ENCODE data around the gene SIRPA.
A peak's percentile ranks its signal among the peaks of the same experiment; 100 is the strongest.

The SIRPA gene

GRCh38 chr20:1894951-1895673 lies at the start of gene SIRPA:
SIRPA (plus strand) TSS chr20:1895407; CDS start chr20:1895448, 41 bp downstream.
- DNase-seq: peak; percentile 37

GRCh38 chr20:1845701-1846100 lies 49.5 kb upstream of the SIRPA start:
- no peak for DNase-seq

DNA sequence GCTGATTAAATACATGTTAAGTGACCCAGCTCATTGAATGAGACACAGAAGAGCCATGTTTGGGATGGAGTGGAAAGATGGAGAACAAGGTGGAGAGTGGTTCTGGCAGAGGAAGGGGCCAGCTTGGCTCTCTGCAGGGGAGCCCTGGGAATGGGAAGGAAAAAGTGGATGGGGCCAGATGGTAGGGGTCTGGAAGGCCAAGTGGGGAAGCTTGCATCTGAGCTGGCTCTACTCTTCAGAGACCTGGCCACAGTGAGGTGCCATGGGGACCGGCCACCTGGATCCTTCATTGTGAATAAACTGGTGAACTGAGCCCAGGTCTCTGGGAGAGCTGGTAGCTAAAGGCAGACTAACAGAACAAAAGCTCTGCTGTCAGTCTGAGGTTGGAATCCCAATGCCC lies 48.9 kb upstream of the SIRPA start:
- DNase-seq: no peak

DNA sequence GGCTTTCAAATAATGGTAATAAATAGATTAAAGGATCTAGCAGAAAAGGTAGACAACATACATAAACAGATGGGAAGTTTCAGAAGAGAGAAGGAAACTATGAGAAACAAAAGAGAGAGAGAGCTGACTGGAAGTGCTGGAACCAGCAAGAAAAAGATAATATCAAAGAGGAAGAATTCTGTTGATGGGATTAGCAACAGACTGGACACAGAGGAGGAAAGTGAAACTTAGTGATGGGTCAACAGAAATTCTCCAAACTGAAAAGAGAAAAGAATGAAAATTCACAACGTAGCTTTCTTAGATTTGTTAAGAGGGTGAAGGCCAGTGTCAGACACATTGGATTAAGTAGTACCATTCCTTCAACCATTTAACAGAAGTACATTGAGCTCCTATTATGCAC lies 48.3 kb upstream of the SIRPA start:
- no peak for DNase-seq

DNA sequence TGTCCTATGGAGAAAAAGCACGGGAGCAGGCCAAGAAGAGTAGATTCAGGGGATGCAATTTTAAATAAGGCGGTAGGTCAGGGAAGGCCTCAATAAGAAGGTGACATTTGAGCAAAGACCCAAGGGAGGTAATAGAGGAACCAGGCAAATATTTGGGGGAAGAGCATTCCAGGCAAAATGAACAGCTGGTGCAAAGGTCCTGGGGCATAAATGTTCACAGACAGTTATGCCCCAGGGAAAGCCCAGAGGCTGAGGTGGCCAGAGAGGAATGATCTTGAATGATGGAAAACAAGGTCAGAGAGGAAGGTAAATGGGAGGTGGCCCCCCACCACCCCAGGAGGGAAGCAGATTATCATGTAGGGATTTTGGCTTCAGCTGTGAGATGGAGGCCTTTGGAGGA lies 47.4 kb upstream of the SIRPA start:
- no peak for DNase-seq

DNA sequence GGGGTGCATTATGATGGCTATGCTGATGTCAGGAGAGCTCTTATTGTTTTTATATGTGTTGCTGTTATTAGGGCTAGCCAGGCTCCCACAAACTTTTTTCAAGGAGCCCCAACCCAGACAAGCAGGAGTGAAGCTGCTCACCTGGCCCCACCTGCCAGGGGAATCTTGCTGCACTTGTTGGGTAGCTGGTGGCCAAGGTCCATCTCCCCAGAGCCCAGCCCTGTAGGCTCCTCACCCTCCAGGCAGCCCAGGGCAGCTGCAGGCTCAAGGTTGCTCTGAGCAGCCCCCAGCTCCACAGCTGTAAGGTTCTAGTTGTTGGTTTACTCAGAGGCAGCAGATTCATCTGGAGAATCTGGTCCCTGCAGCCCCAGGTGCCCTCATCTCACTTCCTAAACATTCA lies 46.8 kb upstream of the SIRPA start:
- no peak for DNase-seq

GRCh38 chr20:1851396-1851795 lies 43.8 kb upstream of the SIRPA start:
- DNase-seq: no peak

DNA sequence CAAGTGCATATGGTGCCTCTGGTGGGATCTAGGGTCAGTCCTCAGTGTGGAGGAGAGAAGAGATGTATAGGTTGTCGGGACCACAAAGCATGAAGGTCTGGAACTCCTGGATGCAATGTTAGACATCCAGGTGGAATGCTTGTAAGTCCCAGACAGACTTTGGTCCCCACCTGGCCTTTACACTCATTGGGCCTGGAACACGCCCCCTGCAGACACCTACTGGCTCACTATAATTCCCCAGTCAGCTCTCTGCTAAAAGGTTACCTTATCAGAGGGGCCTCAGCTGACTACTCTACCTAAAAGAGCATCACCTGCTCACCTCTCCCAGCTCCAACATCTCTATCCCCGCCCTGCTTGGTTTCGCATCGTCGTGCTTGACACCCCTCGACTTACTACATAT lies 41.7 kb upstream of the SIRPA start:
- DNase-seq: no peak

DNA sequence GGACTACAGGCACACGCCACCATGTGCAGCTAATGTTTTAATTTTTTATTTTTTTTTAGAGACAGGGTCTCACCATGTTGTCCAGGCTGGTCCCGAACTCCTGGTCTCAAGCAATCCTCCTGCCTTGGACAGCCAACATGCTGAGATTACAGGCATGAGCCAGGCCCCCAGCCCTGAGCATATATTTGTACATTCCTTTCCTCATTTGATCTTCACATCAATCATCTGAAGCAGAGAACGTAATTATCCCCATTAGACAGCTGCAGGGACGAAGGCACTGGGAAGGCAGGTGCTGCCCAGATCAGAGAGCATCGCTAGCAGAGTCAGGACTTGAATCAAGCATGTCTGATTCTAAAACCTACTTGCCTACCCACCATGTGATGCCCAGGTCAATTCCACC lies 41.0 kb upstream of the SIRPA start:
- DNase-seq: peak; percentile 92

DNA sequence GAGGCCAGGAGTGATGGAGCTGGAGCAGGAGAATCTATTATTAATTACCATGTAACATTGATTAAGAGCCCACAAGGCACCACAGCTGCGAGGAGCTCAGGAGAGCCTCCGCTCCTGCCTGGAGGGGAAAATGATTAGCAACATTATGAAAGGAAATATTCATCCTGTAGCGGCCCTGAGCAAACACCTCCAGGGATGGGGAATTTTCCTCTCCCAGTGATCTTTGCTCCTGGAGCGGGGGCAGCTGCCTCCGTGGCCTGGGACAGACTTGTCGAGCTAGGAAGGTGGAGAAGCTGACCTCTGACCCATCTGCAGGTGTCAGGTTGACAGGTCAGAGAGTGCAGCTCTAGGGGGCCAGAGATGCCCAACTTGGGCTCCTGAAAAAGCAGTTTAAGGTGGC lies 40.1 kb upstream of the SIRPA start:
- peak; percentile 20 for DNase-seq

DNA sequence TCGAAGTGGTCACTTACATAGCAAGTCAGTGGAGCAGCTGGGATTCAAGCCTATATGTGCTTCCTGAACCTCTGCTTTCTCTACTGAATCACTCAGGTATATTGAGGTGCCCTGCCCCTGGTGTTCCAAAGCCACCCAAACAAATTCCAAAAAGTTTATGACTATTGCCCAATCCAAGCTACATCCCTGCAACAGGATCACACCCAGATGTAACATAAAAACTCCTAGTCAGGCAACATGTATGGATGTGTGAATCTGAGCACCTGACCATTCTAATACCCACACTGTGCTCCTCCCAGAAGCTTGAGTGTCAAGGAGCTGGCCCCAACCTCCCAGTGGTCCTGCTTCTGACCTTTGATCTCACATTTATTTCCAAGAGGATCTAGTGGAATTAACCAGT lies 39.5 kb upstream of the SIRPA start:
- DNase-seq: no peak

- DNase-seq: no peak
Observed at GRCh38 chr20:1856424-1856823, 38.8 kb upstream of the SIRPA start.

DNA sequence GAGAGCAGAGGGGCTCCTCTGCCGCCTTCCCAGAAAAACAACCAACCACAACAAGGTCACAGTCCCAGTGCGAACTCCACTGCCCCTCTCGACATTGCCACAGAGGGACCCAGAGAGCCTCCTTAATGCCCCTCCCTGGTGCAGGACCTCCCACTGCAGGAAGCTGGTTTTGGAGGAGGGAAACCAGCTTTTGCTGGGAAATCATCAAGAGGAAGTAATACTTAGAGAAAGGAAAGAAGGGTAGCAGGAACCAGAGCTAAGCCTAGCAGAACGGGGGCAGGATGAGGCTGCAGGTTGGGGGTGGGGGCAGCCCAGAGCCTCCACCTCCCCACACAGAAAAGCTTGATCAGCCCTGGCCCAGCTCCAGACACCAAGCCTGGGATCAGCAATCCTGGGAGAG lies 37.7 kb upstream of the SIRPA start:
- no peak for DNase-seq

- DNase-seq: no peak
Observed at GRCh38 chr20:1858871-1859270, 36.3 kb upstream of the SIRPA start.

DNA sequence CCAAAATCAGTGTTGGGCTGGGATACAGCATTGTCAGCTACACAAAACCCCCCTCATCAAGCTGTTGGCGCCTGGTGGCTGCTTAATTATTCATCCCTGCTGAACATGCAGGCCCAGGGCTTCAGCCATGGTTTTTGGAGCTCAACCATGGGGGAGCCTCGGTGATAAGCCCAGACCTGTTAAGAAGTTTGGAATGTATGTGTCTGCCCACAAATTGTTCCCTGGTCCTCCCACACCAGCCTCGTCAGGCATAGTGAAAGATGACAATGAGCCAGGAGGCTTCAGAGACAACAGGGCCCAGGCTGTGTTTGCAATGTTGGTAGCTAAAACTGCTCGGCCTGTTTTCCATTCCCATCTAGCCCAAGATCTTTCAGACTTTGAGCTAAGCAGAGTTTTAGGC lies 34.8 kb upstream of the SIRPA start:
- DNase-seq: no peak

DNA sequence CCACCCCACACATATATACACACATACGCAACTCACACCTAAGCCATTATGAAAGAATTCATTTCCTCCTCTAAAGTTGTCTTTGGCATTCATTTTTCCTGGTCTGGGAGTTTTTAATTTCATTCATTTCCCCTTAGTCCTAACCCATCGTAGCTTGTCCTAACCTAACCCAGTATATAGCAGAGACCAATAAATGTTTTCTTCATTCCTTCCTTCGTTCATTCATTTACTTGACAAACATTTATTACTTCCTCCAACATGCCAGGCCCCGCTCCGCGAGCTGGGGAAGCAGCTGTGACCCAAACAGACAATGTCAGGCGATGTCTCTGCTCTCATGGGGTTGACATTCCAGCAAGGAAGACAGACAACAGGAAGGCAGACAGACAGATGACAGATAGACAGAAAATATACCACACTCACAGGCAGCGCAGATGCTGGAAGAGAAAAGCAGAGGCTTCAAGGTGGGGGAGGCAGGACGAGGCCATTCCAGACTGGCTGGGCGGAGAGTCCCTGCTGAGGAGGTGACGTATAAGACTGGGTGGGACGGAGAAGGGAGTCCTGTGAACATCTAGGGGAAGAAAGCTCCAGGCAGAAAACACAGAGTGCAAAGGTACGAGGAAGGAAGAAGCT lies 33.7 kb upstream of the SIRPA start:
- no peak for DNase-seq

DNA sequence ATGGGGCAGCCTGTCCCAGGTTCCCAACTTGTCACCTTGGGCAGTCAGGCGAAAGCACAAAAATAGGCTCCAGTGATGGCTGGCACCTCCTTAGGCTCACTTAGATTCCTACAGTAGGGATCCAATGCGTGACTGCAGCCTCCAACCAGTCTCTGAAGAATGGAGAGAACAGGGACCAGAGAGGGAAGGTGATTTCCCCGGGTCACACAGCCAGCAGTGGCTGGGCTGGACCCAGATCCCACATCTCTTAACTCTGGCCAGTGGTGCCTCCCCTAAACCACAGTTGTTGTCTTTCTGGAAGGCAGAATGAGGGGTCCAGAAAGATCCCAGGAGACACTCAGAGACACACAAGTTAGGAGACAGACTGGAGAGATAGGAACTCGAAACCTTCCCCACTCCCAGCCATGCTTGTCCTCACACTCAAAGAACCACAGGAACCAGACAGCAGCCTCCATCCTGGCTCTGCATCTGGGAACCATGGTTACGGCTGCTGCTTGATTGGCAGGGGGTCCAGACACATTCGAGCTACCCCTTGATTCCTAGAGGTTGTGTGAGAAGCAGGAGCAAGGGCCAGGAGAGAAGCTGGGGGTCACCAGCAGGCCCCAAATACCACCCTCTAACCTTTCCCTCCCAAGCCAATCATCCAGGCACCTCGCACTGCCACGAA lies 33.1 kb upstream of the SIRPA start:
- DNase-seq: no peak

DNA sequence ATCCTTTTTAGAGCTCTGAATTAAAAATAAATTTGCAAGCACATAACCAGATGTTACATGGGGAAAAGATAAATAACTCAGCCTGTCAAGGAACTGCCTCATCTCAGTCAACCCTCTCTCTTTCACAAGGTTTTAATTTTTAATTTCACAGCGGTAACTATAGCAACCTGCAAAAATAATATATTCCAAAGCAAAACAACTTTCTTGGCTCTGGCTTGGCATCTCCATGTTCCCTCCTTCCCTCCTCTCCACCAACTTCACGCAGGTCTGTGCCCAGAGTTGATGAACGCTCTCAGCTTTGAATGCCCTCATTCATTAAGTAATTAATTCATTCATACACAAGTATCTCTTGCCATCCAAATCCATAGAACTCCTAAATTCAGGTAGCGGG lies 32.5 kb upstream of the SIRPA start:
- no peak for DNase-seq

- DNase-seq: no peak
Observed at GRCh38 chr20:1863296-1863695, 31.9 kb upstream of the SIRPA start.

- peak; percentile 15 for DNase-seq
Observed at GRCh38 chr20:1866834-1867233, 28.4 kb upstream of the SIRPA start.

- DNase-seq: no peak
Observed at GRCh38 chr20:1867495-1868260, 27.5 kb upstream of the SIRPA start.

DNA sequence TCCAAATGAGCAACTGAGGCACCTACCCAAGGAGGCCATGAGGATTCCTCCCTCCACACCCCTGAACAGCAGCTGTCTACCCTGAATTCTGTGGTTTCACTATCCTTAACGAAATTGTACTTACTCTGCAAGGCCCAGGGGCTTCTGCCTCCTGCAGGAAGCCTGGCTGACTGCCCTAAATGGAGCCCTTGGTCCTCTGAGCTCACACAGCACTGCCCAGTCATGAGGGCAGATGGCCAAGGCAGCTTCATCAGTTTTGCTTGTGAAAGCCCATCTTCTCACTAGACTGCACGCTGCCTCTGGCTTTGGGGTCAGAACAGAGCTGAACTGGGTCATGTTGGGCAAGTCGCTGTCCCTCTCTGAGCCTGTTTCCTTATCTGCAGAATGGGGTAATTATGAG lies 26.4 kb upstream of the SIRPA start:
- DNase-seq: no peak

DNA sequence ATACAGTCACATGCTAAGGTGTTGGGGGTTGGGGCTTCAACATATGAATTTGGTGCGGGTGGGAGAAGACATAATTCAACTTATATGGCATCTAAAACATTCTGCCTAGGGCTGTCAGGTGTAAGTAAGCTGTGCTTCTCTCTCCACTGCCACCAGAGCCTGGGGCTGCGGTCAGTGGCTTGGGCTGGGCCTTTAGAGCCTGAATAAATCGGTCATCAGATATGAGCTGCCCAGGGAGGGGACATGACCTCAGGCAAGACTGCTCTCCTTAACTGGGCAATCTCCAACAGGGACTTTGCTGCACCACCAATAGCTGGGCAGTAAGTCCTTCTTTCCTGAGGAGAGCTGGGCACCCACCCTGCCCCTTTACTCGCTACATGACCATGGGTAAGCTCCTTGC lies 24.9 kb upstream of the SIRPA start:
- DNase-seq: no peak
